GM12864 (cell line): ENCODE results near the gene POC1B.

ENCODE experiments used
- DNase-seq: peaks from one replicate; pipeline ENCODE4 v3.0.0-alpha.2; 2011; ENCODE audit warnings: low read depth
- H3K4me3 ChIP-seq: 2 replicates; pipeline ENCODE4 v1.5.1; 2011; ENCODE audit warnings: mild to moderate bottlenecking, low read depth, low read length, control low read depth
- TF ChIP-seq, protein P1 (sequence below): IDR thresholded peaks from 2 replicates; pipeline ENCODE4 v1.5.1; 2011; ENCODE audit warnings: low read depth, mild to moderate bottlenecking, moderate library complexity, low read length, control low read depth, inconsistent platforms; ENCODE audit errors: missing control alignments

POC1B gene

DNA sequence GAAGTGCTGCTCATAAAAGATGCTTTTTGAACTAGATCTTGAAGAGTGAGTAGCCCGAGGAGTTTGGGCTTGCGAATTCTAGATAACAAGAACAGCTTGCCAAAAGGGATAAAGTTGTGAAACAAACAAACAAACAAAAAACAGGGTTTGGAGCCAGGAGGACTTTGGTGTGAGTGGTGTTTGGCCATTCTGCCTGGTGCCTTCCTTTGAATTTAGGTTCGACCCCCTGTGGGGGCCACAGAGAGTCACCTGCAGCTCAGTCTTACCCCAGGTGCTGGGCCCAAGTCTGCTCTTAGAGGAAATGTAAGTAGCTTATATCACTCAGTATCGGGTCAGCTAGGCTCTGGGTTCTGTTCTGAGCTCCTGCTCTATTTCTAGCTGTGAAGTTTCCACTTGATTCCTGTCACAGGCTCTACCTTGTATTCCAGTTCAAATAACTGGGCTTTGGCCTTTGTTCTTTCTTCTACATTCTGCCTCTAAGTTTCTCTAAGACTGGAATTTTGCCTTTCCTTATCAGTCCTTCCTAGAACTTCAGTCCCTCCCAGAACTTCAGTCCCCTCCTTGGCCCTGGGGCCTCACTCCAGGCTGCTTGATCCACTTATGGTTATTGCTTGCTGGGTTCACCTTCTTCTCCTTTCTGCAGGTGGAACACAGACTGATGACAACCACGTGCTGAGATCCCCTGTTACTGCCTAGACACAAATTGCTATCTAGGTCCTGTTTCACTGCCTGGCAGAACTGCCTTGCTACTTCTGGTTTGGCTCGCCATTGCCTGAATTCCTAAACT lies 153.1 kb downstream of the POC1B start:
- H3K4me3 ChIP-seq: no peak overlapping the region
- no peak for DNase-seq
- TF ChIP-seq, protein P1, sequence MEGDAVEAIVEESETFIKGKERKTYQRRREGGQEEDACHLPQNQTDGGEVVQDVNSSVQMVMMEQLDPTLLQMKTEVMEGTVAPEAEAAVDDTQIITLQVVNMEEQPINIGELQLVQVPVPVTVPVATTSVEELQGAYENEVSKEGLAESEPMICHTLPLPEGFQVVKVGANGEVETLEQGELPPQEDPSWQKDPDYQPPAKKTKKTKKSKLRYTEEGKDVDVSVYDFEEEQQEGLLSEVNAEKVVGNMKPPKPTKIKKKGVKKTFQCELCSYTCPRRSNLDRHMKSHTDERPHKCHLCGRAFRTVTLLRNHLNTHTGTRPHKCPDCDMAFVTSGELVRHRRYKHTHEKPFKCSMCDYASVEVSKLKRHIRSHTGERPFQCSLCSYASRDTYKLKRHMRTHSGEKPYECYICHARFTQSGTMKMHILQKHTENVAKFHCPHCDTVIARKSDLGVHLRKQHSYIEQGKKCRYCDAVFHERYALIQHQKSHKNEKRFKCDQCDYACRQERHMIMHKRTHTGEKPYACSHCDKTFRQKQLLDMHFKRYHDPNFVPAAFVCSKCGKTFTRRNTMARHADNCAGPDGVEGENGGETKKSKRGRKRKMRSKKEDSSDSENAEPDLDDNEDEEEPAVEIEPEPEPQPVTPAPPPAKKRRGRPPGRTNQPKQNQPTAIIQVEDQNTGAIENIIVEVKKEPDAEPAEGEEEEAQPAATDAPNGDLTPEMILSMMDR: no peak

DNA sequence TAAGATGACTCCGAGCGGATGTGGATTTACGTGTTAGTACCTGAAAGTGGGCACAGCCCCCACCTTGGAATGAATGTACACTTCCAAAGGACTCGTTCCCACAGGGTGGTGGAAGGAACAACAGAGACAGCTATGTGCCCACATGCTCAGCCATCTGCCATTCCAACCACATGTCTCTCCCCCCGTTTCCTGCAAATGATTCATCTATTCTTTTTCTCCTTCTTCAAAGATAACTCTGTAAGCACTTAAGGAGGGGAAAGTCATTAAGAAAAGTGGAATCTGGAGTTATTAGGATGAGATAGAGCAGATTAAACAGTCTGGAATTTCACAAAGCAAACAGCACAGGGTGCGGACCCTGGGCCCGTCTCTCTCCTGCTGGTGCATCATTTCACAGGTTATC lies 155.0 kb downstream of the POC1B start:
- DNase-seq: no peak
- no peak overlapping the region for H3K4me3 ChIP-seq
- TF ChIP-seq, protein P1: no peak

DNA sequence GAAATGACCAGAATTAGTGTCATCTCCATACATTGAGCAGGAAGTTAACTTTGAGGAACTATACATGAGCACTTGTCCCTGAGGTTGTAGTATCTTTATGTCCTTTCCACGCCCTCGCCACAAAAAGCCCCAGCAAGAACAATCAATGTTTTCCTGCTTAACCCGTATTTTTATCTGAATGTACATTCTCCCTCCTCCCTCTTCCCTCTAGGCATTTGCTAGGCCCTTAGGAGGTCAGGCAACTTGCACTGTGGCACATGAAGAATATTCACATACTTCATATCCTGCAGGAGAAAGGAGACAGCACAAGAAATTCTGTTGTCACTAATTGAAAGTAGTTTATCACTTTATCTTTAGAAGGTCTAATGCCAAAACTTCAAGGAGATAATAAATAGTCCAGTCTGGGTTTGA lies 155.4 kb downstream of the POC1B start:
- no peak for DNase-seq
- TF ChIP-seq, protein P1: no peak
- no peak overlapping the region for H3K4me3 ChIP-seq
